NCI-H1092 treated with DMSO at 0.1 percent for 48 hours (cell line): Measurements from ENCODE around the gene SSTR4.

Experiments used
- DNase-seq: peaks from one replicate; lab custom pipeline; 2025; lab: John Stamatoyannopoulos, UW

SSTR4 gene

GRCh38 chr20:23065266-23066201 lies 30.4 kb downstream of the SSTR4 start:
- DNase-seq: no peak

DNA sequence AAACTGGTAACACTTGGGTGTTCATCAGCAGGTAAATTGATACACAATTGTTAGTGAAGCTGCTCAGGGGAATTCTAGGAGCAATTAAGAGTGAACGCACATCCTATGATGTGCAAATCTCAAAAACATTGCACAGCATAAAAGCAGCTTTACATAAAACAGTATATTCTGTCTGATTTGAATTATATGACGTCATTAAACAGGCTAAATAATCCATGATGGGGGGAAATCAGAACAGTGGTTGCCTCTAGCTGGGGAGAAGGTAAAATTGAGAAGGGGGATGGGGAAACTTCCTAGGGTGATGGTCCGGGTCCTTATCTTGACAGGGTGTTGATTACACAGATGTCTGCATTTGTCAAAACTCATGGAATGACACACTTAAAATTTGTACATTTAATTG lies 31.7 kb downstream of the SSTR4 start:
- no peak for DNase-seq

GRCh38 chr20:23068283-23068682 lies 33.2 kb downstream of the SSTR4 start:
- no peak for DNase-seq

DNA sequence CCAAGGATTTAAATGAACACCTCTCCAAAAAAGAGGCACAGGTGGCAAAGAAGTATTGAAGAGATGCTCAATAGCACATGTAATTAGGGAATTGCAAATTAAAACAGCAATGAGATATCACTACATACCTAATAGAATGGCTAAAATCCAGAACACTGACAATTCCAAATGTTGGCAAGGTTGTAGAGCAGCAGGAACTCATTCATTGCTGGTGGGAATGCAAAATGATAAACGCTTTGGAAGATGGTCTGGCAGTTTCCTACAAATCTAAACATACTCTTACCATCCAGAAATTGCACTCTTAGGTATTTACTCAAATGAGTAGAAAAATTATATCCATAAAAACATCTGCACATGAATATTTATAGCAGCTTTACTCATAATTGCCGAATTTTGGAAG lies 34.0 kb downstream of the SSTR4 start:
- DNase-seq: no peak

DNA sequence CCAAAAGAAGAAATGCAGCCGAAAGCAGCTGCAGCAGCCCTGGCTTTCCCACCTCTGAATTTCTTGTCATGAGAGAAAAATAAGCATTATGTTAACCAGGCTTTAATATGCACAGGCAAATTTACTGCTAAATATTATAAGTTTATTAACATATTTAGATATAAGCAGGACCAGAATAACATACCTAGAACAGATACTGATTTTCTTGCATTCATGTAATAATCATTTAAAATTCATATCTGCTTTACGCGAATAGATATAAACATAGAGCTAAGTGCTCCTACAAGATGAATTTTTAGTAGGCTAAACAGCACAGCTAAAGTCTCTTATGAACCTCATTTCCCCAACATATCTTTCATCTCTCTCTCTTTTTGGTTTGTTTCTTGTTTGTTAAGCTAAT lies 36.3 kb downstream of the SSTR4 start:
- no peak for DNase-seq

- DNase-seq: no peak
Observed at GRCh38 chr20:23071996-23072395, 36.9 kb downstream of the SSTR4 start.

DNA sequence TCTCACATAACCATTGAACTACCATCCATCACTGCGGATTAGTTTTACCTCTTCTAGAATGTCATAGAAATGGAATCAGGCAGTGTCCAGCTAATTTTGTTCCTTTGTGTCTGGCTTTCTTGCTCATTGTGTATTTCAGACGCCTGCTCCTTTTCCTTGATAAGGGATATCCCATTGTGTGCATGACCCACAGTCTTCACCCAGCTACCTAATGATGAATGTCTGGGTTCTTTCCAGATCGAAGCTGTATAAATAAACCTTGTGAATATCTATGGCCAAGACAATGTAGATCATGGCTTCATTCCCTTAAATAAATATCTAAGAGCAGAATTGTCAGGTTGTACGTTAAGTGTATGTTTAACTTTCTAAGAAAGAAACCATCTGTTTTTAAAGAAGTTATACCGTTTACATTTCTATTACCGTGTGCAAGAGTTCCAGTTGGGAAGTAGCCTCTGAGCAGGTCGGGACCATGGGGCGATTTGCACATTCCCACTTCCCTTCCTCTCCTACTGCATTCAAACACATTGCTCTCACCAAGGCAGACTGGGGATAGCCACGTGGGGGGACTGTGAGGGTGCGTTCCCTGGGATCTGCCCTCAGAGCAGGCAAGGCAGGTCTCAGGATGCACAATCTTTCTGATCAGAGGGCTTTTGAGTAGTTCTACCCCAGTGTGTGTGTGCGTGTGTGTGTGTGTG lies 37.9 kb downstream of the SSTR4 start:
- DNase-seq: no peak

GRCh38 chr20:23074052-23074451 lies 38.9 kb downstream of the SSTR4 start:
- DNase-seq: no peak

GRCh38 chr20:23077277-23077676 lies 42.2 kb downstream of the SSTR4 start:
- DNase-seq: no peak

DNA sequence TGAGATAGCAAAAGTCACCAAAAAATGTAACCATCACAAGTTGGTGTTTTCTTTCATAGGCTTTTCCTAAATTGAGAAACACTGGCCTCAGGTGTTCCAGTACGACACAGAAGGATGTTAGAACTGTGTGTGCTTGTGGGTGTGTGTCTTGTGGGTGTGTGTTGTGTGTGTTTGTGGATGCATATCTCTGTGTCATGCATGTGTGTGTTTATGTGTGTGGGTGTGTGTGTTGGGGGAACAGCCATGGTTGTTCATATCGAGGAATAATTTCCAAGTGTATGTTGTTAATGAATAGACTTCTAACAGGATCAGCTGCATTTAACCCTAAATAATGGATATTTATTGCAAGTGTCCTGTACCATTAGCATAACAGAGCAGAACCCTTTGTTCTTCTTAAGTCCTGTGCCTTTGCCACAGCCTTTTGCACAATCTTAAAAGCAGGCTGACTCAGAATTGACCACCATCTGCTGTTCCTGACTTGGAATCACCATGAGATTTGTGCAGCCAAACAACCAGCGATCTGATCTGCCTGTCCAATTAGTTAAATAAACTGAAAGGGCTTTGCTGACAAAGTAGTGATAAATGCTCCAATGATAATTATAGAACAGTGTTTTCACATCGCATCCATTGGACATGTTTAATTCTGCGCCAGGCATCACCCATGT lies 43.4 kb downstream of the SSTR4 start:
- no peak for DNase-seq

GRCh38 chr20:23079016-23079351 lies 43.9 kb downstream of the SSTR4 start:
- DNase-seq: peak; percentile 17

DNA sequence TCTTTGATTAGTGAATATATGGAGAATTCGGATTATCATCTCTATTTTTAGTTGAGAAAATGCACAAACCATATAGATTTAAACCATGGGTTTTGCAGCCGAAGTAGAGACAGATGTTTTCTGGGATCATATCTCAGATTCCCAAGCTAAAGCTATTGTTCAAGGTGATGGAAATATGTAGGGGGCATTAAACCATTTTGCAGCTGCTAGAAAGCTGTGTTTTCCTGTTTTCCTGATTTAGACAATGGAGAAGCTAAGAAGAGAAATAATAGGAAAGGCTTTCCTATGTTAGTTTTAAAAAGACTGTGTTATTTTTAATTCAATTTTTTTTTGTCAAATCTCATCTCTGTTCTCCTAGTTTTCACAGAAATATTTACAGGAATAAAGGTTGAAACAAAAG lies 44.8 kb downstream of the SSTR4 start:
- no peak for DNase-seq

GRCh38 chr20:23080521-23080920 lies 45.4 kb downstream of the SSTR4 start:
- no peak for DNase-seq

GRCh38 chr20:23081263-23081819 lies 46.2 kb downstream of the SSTR4 start:
- no peak for DNase-seq

- DNase-seq: no peak
Observed at GRCh38 chr20:23082846-23083552, 47.9 kb downstream of the SSTR4 start.

- no peak for DNase-seq
Observed at GRCh38 chr20:23083553-23084220, 48.6 kb downstream of the SSTR4 start.

- no peak for DNase-seq
Observed at GRCh38 chr20:23084282-23084844, 49.3 kb downstream of the SSTR4 start.

DNA sequence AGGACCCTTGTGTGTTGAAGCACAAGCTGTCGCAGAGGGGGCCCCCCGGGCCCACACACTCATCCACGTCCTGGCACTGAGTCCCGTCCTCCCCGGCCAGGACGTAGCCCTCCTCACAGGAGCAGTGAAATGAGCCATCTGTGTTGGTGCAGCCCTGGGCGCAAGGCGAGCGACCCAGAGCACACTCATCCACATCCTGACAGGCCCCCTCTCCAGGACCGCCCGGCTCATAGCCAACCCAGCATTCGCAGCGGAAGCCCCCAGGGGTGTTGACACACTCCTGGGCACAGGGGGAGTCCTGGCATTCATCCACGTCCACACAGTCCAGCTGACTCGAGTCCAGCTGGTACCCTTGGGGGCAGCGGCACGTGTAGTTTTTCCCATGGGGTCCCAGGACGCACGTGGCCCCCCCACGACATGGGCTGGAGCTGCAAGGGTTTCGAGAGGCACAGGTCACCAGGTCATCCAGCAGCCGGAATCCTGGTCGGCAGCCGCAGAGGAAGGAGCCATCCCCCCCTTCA lies 49.8 kb downstream of the SSTR4 start:
- no peak for DNase-seq

GRCh38 chr20:23085436-23086055 lies 50.4 kb downstream of the SSTR4 start:
- no peak for DNase-seq

- no peak for DNase-seq
Observed at GRCh38 chr20:23086056-23086566, 51.0 kb downstream of the SSTR4 start, which contains the start of gene CD93. TSS of gene CD93 (minus strand) at chr20:23086324. CDS start at chr20:23086192, 132 bp downstream.
